ENCODE results near the gene FFAR3.
"Not testable (repeated sequence)": the region's sequence is repeated elsewhere in the genome, so short reads cannot be mapped to it uniquely, and the experiment has no call there.

Gene FFAR3

DNA sequence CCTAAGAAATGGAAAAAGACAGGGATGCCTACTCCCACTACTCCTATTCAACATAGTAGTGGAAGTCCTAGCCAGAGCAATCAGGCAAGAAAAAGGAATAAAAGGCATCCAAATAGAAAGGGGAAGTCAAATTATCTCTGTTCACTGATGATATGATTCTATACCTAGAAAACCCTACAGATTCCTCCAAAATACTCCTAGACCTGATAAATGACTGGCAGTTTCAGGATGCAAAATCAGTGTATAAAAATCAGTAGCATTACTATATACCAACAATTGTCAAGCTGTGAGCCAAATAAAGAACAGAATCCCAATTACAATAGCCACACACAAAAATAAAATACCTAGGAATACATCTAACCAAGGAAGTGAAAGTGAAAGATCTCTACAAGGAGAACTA is 11.3 kb downstream of the FFAR3 start:
- Histone ChIP-seq H3K36me3 (ENCODE audit: control insufficient read depth in 1 of 2, insufficient read depth in 2 of 2, low read length in 2 of 2) (no peaks in the 10 kb centered on the region), H3K4me3 (ENCODE audit: low read depth in 1 of 2, low read length in 2 of 2) (no peak overlapping the region), H3K27ac (ENCODE audit: low read length) (no peak overlapping the region), H3K27me3 (ENCODE audit: low read depth, low read length) (no peaks in the 10 kb centered on the region), H3K4me1 (ENCODE audit: control insufficient read depth in 1 of 2, insufficient read depth in 2 of 2, low read length in 2 of 2) (no peaks in the 10 kb centered on the region), H3K9me3 (ENCODE audit: control insufficient read depth in 1 of 2, low read length in 2 of 2) (no peaks in the 10 kb centered on the region)

GRCh38 chr19:35370722-35371121 is 12.5 kb downstream of the FFAR3 start, which contains the start of gene GPR42:
Gene GPR42 (plus strand): TSS chr19:35371068. CDS start chr19:35371360, 292 bp downstream.
- H3K4me3 ChIP-seq (ENCODE audit: low read depth in 1 of 2, low read length in 2 of 2): no peak within 1 kb of the TSS
- H3K27ac ChIP-seq (ENCODE audit: low read length): no peak within 1 kb of the TSS
- H3K9me3 ChIP-seq (ENCODE audit: control insufficient read depth in 1 of 2, low read length in 2 of 2): no peaks in the 10 kb centered on the region
- H3K27me3 ChIP-seq (ENCODE audit: low read depth, low read length): no peaks in the 10 kb centered on the region
- no peaks in the 10 kb centered on the region for H3K4me1 ChIP-seq (ENCODE audit: control insufficient read depth in 1 of 2, insufficient read depth in 2 of 2, low read length in 2 of 2)
- H3K36me3 ChIP-seq (ENCODE audit: control insufficient read depth in 1 of 2, insufficient read depth in 2 of 2, low read length in 2 of 2): no peaks in the 10 kb centered on the region

GRCh38 chr19:35373492-35373891 is 15.2 kb downstream of the FFAR3 start:
- Histone ChIP-seq H3K4me1 (ENCODE audit: control insufficient read depth in 1 of 2, insufficient read depth in 2 of 2, low read length in 2 of 2) (no peaks in the 10 kb centered on the region), H3K27me3 (ENCODE audit: low read depth, low read length) (no peaks in the 10 kb centered on the region), H3K36me3 (ENCODE audit: control insufficient read depth in 1 of 2, insufficient read depth in 2 of 2, low read length in 2 of 2) (no peaks in the 10 kb centered on the region), H3K27ac (ENCODE audit: low read length) (no peak overlapping the region), H3K9me3 (ENCODE audit: control insufficient read depth in 1 of 2, low read length in 2 of 2) (no peaks in the 10 kb centered on the region), H3K4me3 (ENCODE audit: low read depth in 1 of 2, low read length in 2 of 2) (no peak overlapping the region)

DNA sequence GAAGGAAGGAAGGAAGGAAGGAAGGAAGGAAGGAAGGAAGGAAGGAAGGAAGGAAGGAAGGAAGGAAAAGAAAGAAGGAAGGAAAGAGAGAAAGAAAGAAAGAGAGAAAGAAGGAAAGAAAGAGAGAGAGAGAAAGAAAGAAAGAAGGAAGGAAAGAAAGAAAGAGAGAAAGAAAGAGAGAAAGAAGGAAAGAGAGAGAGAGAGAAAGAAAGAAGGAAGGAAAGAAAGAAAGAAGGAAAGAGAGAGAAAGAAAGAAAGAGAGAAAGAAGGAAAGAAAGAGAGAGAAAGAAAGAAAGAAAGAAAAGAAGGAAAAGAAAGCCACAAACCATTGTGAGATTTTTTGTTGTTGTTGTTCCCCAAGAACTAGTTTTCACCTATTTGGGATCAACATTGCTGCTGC is 15.8 kb downstream of the FFAR3 start:
- not testable (repeated sequence) for H3K4me3 ChIP-seq (ENCODE audit: low read depth in 1 of 2, low read length in 2 of 2); H3K9me3 ChIP-seq (ENCODE audit: control insufficient read depth in 1 of 2, low read length in 2 of 2); H3K4me1 ChIP-seq (ENCODE audit: control insufficient read depth in 1 of 2, insufficient read depth in 2 of 2, low read length in 2 of 2); H3K27ac ChIP-seq (ENCODE audit: low read length); H3K27me3 ChIP-seq (ENCODE audit: low read depth, low read length); H3K36me3 ChIP-seq (ENCODE audit: control insufficient read depth in 1 of 2, insufficient read depth in 2 of 2, low read length in 2 of 2)

GRCh38 chr19:35375505-35376307 is 17.4 kb downstream of the FFAR3 start:
- no peaks in the 10 kb centered on the region for H3K9me3 ChIP-seq (ENCODE audit: control insufficient read depth in 1 of 2, low read length in 2 of 2)
- H3K27me3 ChIP-seq (ENCODE audit: low read depth, low read length): no peaks in the 10 kb centered on the region
- H3K27ac ChIP-seq (ENCODE audit: low read length): no peak overlapping the region
- H3K36me3 ChIP-seq (ENCODE audit: control insufficient read depth in 1 of 2, insufficient read depth in 2 of 2, low read length in 2 of 2): no peaks in the 10 kb centered on the region
- peaks cover 0 to 7% of the 10 kb centered on the region in 2 donors for H3K4me1 ChIP-seq (ENCODE audit: control insufficient read depth in 1 of 2, insufficient read depth in 2 of 2, low read length in 2 of 2)
- no peak overlapping the region for H3K4me3 ChIP-seq (ENCODE audit: low read depth in 1 of 2, low read length in 2 of 2)

DNA sequence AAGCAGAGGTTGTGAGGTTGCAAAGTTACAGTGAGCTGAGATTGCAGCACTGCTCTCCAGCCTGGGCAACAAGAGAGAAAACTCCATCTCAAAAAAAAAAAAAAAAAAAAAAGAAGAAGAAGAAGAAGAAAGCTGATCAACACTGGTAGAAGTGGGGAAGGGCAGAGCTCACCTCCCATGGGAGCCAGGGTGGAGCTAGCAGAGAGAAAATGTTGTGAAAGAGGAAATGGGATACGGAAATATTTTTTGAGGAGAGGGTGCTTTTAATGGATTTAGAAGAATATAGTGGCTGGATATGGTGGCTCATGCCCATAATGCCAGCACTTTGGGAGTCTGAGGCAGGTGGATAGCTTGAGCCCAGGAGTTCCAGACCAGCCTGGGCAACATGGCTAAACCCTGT is 19.4 kb downstream of the FFAR3 start:
- H3K27me3 ChIP-seq (ENCODE audit: low read depth, low read length): no peaks in the 10 kb centered on the region
- peaks cover 0 to 12% of the 10 kb centered on the region in 2 donors for H3K4me1 ChIP-seq (ENCODE audit: control insufficient read depth in 1 of 2, insufficient read depth in 2 of 2, low read length in 2 of 2)
- no peaks in the 10 kb centered on the region for H3K36me3 ChIP-seq (ENCODE audit: control insufficient read depth in 1 of 2, insufficient read depth in 2 of 2, low read length in 2 of 2)
- no peak overlapping the region for H3K27ac ChIP-seq (ENCODE audit: low read length)
- no peaks in the 10 kb centered on the region for H3K9me3 ChIP-seq (ENCODE audit: control insufficient read depth in 1 of 2, low read length in 2 of 2)
- H3K4me3 ChIP-seq (ENCODE audit: low read depth in 1 of 2, low read length in 2 of 2): no peak overlapping the region

DNA sequence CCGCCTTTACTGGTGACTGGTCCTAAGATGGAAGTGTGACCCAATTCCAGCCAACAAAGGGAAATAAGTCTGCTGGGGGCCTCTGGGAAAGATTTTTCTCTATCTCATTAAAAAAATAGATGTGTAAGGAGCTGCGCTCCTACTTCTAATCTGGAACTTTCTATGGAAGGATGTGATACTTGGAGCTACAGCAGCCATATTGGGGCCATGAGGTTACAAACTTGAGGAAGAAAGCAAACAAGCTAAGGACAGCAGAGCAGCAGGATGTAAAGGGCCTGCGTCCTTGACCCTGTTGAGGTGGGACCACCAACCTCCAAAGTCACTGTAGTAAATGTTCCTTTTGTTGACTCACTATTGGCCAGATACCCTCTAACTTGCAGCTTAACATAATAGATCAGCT is 20.1 kb downstream of the FFAR3 start:
- Histone ChIP-seq H3K4me3 (ENCODE audit: low read depth in 1 of 2, low read length in 2 of 2) (no peak overlapping the region), H3K27me3 (ENCODE audit: low read depth, low read length) (no peaks in the 10 kb centered on the region), H3K36me3 (ENCODE audit: control insufficient read depth in 1 of 2, insufficient read depth in 2 of 2, low read length in 2 of 2) (no peaks in the 10 kb centered on the region), H3K27ac (ENCODE audit: low read length) (no peak overlapping the region), H3K4me1 (ENCODE audit: control insufficient read depth in 1 of 2, insufficient read depth in 2 of 2, low read length in 2 of 2) (peaks cover 0 to 12% of the 10 kb centered on the region in 2 donors), H3K9me3 (ENCODE audit: control insufficient read depth in 1 of 2, low read length in 2 of 2) (no peaks in the 10 kb centered on the region)

- H3K4me1 ChIP-seq (ENCODE audit: control insufficient read depth in 1 of 2, insufficient read depth in 2 of 2, low read length in 2 of 2): peaks cover 0 to 12% of the 10 kb centered on the region in 2 donors
- H3K9me3 ChIP-seq (ENCODE audit: control insufficient read depth in 1 of 2, low read length in 2 of 2); H3K4me3 ChIP-seq (ENCODE audit: low read depth in 1 of 2, low read length in 2 of 2); H3K27me3 ChIP-seq (ENCODE audit: low read depth, low read length); H3K36me3 ChIP-seq (ENCODE audit: control insufficient read depth in 1 of 2, insufficient read depth in 2 of 2, low read length in 2 of 2); H3K27ac ChIP-seq (ENCODE audit: low read length): not testable (repeated sequence)
Observed at GRCh38 chr19:35379545-35379944, 21.3 kb downstream of the FFAR3 start.

GRCh38 chr19:35379992-35380391 is 21.7 kb downstream of the FFAR3 start:
- Histone ChIP-seq H3K9me3 (ENCODE audit: control insufficient read depth in 1 of 2, low read length in 2 of 2) (no peaks in the 10 kb centered on the region), H3K27ac (ENCODE audit: low read length) (no peak overlapping the region), H3K27me3 (ENCODE audit: low read depth, low read length) (no peaks in the 10 kb centered on the region), H3K4me1 (ENCODE audit: control insufficient read depth in 1 of 2, insufficient read depth in 2 of 2, low read length in 2 of 2) (peaks cover 0 to 12% of the 10 kb centered on the region in 2 donors), H3K4me3 (ENCODE audit: low read depth in 1 of 2, low read length in 2 of 2) (no peak overlapping the region), H3K36me3 (ENCODE audit: control insufficient read depth in 1 of 2, insufficient read depth in 2 of 2, low read length in 2 of 2) (no peaks in the 10 kb centered on the region)

GRCh38 chr19:35380450-35381124 is 22.3 kb downstream of the FFAR3 start:
- H3K36me3 ChIP-seq (ENCODE audit: control insufficient read depth in 1 of 2, insufficient read depth in 2 of 2, low read length in 2 of 2): no peaks in the 10 kb centered on the region
- H3K4me3 ChIP-seq (ENCODE audit: low read depth in 1 of 2, low read length in 2 of 2): no peak overlapping the region
- H3K9me3 ChIP-seq (ENCODE audit: control insufficient read depth in 1 of 2, low read length in 2 of 2): no peaks in the 10 kb centered on the region
- no peaks in the 10 kb centered on the region for H3K27me3 ChIP-seq (ENCODE audit: low read depth, low read length)
- no peak overlapping the region for H3K27ac ChIP-seq (ENCODE audit: low read length)
- peaks cover 0 to 12% of the 10 kb centered on the region in 2 donors for H3K4me1 ChIP-seq (ENCODE audit: control insufficient read depth in 1 of 2, insufficient read depth in 2 of 2, low read length in 2 of 2)

DNA sequence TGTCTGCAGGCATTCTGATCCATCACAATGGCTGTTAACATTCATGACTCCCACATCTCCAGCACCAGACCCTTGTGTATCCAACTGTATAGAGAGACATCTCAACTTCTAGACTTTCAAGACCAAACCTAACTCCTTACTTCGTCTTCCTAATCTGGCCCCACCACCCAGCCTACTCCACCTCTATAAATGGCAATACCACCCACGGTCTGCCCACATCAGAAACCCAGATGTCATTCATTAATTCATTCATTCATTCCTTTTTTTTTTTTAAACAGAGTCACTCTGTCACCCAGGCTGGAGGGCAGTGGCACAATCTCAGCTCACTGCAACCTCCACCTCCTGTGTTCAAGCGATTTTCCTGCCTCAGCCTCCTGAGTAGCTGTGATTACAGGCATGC is 23.1 kb downstream of the FFAR3 start:
- H3K9me3 ChIP-seq (ENCODE audit: control insufficient read depth in 1 of 2, low read length in 2 of 2): no peaks in the 10 kb centered on the region
- no peak overlapping the region for H3K27ac ChIP-seq (ENCODE audit: low read length)

More for the DNA sequence above, 23.1 kb downstream of the FFAR3 start:
- Histone ChIP-seq H3K27me3 (ENCODE audit: low read depth, low read length) (no peaks in the 10 kb centered on the region), H3K4me1 (ENCODE audit: control insufficient read depth in 1 of 2, insufficient read depth in 2 of 2, low read length in 2 of 2) (peaks cover 0 to 12% of the 10 kb centered on the region in 2 donors), H3K36me3 (ENCODE audit: control insufficient read depth in 1 of 2, insufficient read depth in 2 of 2, low read length in 2 of 2) (no peaks in the 10 kb centered on the region), H3K4me3 (ENCODE audit: low read depth in 1 of 2, low read length in 2 of 2) (no peak overlapping the region)

Data from muscle layer of duodenum (tissue), 2 donors.